GM10266 (cell line): Measurements from ENCODE around the gene FADS2.
A peak's percentile ranks its signal among the peaks of the same experiment; 100 is the strongest.

Experiments
- DNase-seq: peaks from one replicate; pipeline ENCODE4 v3.0.0; 2012; ENCODE audit errors: extremely low spot score
- TF ChIP-seq, protein P1 (sequence below): IDR thresholded peaks from 2 replicates; pipeline ENCODE4 v1.5.1; 2012; ENCODE audit warnings: mild to moderate bottlenecking, low read depth; ENCODE audit not compliant: control insufficient read depth, insufficient read depth; ENCODE audit errors: missing control alignments

The FADS2 gene

DNA sequence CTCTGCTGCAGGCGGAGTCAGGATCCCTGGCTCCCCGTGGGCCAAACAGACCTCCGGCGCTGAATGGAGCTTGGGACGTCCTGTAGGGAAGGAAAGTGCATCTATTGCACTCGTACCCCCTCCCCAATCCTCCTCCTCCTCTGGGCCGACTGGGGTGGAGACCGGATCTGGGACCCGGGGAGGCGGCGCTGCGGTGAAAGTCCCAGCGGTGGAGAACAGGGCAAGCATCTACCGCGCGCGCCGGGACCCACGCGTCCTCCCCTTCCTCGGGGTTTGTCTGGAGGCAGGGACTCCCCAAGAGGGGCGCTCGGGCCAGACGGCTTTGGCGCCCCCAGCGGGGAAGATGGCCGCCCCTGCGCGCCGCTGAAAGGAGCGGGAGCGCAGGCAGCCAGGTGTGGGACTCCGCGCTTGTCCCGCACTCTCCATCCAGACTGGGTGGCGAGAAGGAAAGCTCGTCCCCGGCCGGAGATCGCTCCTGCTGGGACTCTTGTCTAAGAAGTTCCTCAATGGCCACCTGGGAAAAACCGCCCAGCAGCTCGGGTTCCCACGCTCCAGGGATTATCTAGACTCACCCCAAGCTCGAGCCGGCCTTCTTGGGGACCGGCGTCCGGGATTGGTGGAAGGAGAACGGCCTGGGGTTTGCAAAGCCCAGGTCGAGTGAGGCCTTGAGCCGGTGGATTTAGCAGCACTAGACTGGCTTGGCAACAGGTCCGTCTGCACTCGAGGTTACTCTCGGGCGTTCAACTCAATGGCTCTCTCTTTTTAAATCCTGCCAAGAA is 718 bp downstream of the FADS2 start:
- TF ChIP-seq, protein P1, sequence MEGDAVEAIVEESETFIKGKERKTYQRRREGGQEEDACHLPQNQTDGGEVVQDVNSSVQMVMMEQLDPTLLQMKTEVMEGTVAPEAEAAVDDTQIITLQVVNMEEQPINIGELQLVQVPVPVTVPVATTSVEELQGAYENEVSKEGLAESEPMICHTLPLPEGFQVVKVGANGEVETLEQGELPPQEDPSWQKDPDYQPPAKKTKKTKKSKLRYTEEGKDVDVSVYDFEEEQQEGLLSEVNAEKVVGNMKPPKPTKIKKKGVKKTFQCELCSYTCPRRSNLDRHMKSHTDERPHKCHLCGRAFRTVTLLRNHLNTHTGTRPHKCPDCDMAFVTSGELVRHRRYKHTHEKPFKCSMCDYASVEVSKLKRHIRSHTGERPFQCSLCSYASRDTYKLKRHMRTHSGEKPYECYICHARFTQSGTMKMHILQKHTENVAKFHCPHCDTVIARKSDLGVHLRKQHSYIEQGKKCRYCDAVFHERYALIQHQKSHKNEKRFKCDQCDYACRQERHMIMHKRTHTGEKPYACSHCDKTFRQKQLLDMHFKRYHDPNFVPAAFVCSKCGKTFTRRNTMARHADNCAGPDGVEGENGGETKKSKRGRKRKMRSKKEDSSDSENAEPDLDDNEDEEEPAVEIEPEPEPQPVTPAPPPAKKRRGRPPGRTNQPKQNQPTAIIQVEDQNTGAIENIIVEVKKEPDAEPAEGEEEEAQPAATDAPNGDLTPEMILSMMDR = peak; percentile 72
- DNase-seq = peak; percentile 77

DNA sequence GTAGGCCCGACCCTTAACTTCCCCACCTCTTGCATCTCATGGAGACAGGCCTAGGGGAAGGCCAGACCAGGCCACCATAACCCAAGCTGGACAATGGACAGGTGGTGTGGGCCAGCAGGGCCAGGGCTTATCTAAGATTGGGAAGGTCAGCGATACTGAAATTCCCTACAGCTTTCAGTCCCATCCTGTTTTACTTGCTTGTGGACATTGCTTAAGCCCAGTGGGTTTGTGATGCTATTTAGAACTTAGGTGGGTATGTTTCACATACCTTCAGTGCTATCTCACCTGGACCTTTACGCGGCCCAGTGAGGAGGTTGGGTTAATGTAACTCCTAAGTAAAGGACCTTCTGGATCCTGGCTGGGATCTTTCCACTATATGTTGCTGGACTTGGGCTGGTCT is 1.7 kb downstream of the FADS2 start:
- TF ChIP-seq, protein P1 = no peak
- no peak for DNase-seq

DNA sequence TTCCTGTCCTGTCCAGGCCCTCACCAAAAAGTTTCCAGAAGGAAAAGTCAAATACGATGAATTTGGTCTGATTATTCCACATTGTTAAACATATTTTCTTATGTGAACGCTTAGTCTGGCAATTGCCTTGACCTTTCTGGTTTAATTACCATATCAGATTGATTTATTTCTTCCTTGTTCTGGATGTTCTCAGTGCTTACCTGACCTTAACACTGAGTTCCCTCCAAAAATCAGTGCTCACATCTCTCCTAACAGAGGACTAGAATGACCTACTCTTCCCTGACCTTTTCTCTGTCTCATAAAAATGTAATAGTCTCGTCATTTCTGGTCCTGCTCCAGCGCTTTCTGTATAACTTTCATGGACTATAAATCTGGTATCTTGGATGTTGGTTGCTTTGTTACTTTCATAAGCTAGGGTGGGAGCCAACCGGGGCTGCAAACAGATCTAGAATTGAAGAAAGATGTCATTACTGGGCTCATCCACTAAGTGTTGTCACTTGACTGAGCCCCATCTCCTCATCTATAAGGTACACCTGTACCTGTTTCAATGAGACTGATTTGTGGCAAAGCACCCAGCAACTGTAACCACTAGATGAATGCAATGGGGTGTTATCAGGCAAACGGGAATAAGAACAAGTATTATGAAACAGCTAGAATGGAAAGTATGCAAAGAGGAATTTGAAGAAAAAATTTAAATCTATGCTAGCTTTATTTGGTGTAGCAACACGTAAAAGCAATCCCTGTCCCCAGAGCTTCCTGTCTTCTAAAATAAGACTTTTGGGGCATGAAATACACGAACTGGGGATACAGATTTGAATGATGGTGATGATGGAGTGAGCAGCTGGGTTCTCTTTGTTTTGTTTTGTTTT is 2.4 kb downstream of the FADS2 start:
- TF ChIP-seq, protein P1 = no peak
- DNase-seq = no peak

DNA sequence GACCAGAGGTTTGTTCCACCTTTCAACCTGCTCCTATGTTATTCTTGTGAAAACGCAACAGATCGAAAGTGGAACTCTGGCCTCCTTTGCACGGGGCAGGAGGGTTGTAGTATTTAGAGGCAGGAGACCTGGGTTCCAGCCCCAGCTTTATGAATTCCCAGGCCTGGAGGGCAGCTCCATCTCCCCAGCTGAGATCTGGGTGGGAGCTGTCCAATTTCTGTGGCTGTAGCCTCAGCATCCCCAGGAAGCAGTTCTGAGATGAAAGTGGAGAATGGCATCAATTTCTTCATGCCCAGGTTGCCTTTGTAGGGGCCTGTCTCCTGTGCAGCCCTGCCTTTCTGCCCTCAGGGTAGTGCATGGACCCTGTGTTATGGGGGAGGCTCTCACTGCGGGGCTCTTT is 4.1 kb downstream of the FADS2 start:
- TF ChIP-seq, protein P1 = no peak
- no peak for DNase-seq

DNA sequence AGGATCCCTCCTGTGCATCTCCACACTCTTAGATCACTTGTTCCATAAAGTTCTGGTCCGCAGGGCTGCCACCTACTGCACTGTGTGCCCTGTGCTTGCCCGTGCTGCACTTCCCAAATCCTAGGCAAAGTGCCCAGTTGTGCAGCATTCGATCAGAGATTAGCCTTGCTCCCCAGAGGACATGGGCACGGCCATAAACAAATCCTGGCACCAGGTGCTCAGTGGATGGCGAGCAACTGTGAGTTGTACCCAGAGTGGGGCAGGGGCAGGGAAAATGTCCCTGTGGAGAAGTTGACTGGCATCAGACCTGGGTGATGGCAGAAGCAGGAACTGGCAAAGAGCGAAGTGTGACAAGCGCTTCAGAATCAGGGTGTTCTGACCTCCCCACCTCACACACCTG is 4.7 kb downstream of the FADS2 start:
- TF ChIP-seq, protein P1 = no peak
- no peak for DNase-seq

DNA sequence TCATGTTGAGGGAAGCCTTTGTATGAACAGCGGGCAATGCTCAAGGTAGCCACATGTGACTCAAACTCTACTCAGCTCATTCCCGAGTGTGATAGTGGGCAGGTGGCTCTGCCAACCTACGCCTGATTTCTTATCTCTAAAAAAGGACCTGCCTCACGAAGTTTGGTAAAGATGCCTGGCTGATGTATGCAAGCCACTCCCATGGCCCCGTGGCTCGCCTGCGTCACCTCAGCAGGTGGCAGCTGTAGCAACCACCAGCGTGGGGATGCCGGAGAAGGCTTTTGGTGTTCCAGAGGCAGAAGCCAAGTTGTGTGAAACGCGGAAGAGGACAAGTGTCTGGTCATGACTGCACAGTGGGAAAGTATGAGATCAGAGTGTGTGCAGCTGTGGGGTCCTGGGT is 5.4 kb downstream of the FADS2 start:
- DNase-seq = no peak
- TF ChIP-seq, protein P1 = no peak

DNA sequence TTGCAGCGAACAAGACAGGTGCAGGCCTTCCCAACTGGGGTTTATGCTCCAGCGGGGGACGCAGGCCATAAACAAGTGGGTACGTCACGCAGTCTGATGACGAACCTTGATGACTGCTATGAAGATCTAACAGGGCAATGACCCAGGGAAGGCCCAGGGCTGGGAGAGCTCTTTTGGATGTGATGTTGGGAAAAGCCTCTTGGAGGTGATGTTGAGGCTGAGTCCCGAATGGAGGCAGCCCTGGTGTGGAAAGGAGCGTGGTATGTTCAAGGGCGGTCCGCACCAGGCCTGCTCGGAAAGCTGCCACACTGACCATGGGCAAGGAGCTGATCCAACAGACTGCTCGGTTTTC is 5.8 kb downstream of the FADS2 start:
- TF ChIP-seq, protein P1 = no peak

More for the DNA sequence above, 5.8 kb downstream of the FADS2 start:
- no peak for DNase-seq
